ENCODE results near the gene TMBIM6.
"Not testable (repeated sequence)": the region's sequence is repeated elsewhere in the genome, so short reads cannot be mapped to it uniquely, and the experiment has no call there.

Gene TMBIM6

GRCh38 chr12:49773102-49773501 lies 31.7 kb downstream of the TMBIM6 start:
- in situ Hi-C loops (cut with MboI; ENCODE audit: low sequenced_read_pairs): not testable (repeated sequence)

- in situ Hi-C loops (cut with MboI; ENCODE audit: low sequenced_read_pairs): no loop called here
Observed at GRCh38 chr12:49776413-49776812, 35.1 kb downstream of the TMBIM6 start.

GRCh38 chr12:49776858-49777257 lies 35.5 kb downstream of the TMBIM6 start:
- in situ Hi-C loops (cut with MboI; ENCODE audit: low sequenced_read_pairs): no loop called here

- in situ Hi-C loops (cut with MboI; ENCODE audit: low sequenced_read_pairs): no loop called here
Observed at GRCh38 chr12:49777341-49777740, 36.0 kb downstream of the TMBIM6 start.

- in situ Hi-C loops (cut with MboI; ENCODE audit: low sequenced_read_pairs): no loop called here
Observed at GRCh38 chr12:49777800-49778748, 36.7 kb downstream of the TMBIM6 start.

GRCh38 chr12:49779581-49779980 lies 38.2 kb downstream of the TMBIM6 start:
- in situ Hi-C loops (cut with MboI; ENCODE audit: low sequenced_read_pairs): no loop called here

- in situ Hi-C loops (cut with MboI; ENCODE audit: low sequenced_read_pairs): loop anchor here (5.0 kb wide), 1 partner anchor 56 kb away; no protein-coding TSS in a partner anchor
Observed at GRCh38 chr12:49780914-49781313, 39.6 kb downstream of the TMBIM6 start.

GRCh38 chr12:49783917-49784676 lies 42.7 kb downstream of the TMBIM6 start:
- in situ Hi-C loops (cut with MboI; ENCODE audit: low sequenced_read_pairs): loop anchor here (5.0 kb wide), 1 partner anchor 53 kb away; no protein-coding TSS in a partner anchor

GRCh38 chr12:49784756-49785409 lies 43.5 kb downstream of the TMBIM6 start:
- in situ Hi-C loops (cut with MboI; ENCODE audit: low sequenced_read_pairs): loop anchor here (5.0 kb wide), 1 partner anchor 52 kb away; no protein-coding TSS in a partner anchor

- in situ Hi-C loops (cut with MboI; ENCODE audit: low sequenced_read_pairs): no loop called here
Observed at GRCh38 chr12:49787672-49788071, 46.3 kb downstream of the TMBIM6 start.

- in situ Hi-C loops (cut with MboI; ENCODE audit: low sequenced_read_pairs): no loop called here
Observed at GRCh38 chr12:49789992-49790391, 48.6 kb downstream of the TMBIM6 start.

- in situ Hi-C loops (cut with MboI; ENCODE audit: low sequenced_read_pairs): no loop called here
Observed at GRCh38 chr12:49790741-49791555, 49.6 kb downstream of the TMBIM6 start.

GRCh38 chr12:49791700-49792099 lies 50.3 kb downstream of the TMBIM6 start:
- in situ Hi-C loops (cut with MboI; ENCODE audit: low sequenced_read_pairs): no loop called here

GRCh38 chr12:49792181-49792970 lies 51.0 kb downstream of the TMBIM6 start:
- in situ Hi-C loops (cut with MboI; ENCODE audit: low sequenced_read_pairs): no loop called here

GRCh38 chr12:49792976-49793580 lies 51.7 kb downstream of the TMBIM6 start:
- in situ Hi-C loops (cut with MboI; ENCODE audit: low sequenced_read_pairs): no loop called here

GRCh38 chr12:49793620-49794019 lies 52.3 kb downstream of the TMBIM6 start:
- in situ Hi-C loops (cut with MboI; ENCODE audit: low sequenced_read_pairs): no loop called here

GRCh38 chr12:49794021-49794420 lies 52.7 kb downstream of the TMBIM6 start:
- in situ Hi-C loops (cut with MboI; ENCODE audit: low sequenced_read_pairs): no loop called here

- in situ Hi-C loops (cut with MboI; ENCODE audit: low sequenced_read_pairs): no loop called here
Observed at GRCh38 chr12:49794811-49795653, 53.7 kb downstream of the TMBIM6 start.
